Neural crest cell (in vitro differentiated cells): ENCODE results near the gene RABEP1. TPM values are rescaled to one million over a fixed set of nuclear protein-coding genes. Genes with fewer than 3 reads are reported as not detected.
A peak's percentile ranks its signal among the peaks of the same experiment; 100 is the strongest.
"Not testable (repeated sequence)": the region's sequence is repeated elsewhere in the genome, so short reads cannot be mapped to it uniquely, and the experiment has no call there.

Source experiments
- DNase-seq: peaks from one replicate; pipeline ENCODE4 v3.0.0; 2021; ENCODE audit warnings: low read depth, mixed read lengths, low spot score
- H3K27ac Mint-ChIP-seq: one replicate; pipeline ENCODE4 v1.8.0; 2021; ENCODE audit warnings: mild to moderate bottlenecking, mixed read lengths; ENCODE audit not compliant: unreplicated experiment
- H3K27me3 Mint-ChIP-seq: 2 replicates; pipeline ENCODE4 v1.8.0; 2021; ENCODE audit warnings: low read depth, mild to moderate bottlenecking, mixed read lengths
- H3K36me3 Mint-ChIP-seq: 2 replicates; pipeline ENCODE4 v1.8.0; 2021; ENCODE audit warnings: low read depth, mild to moderate bottlenecking, mixed read lengths
- H3K4me1 Mint-ChIP-seq: 2 replicates; pipeline ENCODE4 v1.8.0; 2021; ENCODE audit warnings: mixed read lengths
- H3K4me3 Mint-ChIP-seq: one replicate; pipeline ENCODE4 v1.8.0; 2021; ENCODE audit warnings: mild to moderate bottlenecking, mixed read lengths
- H3K9me3 Mint-ChIP-seq: 2 replicates; pipeline ENCODE4 v1.8.0; 2021; ENCODE audit warnings: mixed read lengths
- CTCF ChIP-seq: fragments of 200-600 bp; sonication (generic); conservative IDR thresholded peaks from 2 replicates; pipeline ENCODE4 v1.5.0; 2021; ENCODE audit warnings: antibody characterized with exemption, mild to moderate bottlenecking
- total RNA-seq: library from RNA; stranded (reverse); gene quantifications from 2 replicates; pipeline ENCODE4 v1.2.1, GENCODE V29; 2021

The RABEP1 gene
- total RNA-seq, 1 donor from 2014 or later, result 57.9 TPM

- DNase-seq, result no peak
- peaks cover 30% of the 10 kb centered on the region for H3K4me1 Mint-ChIP-seq
- H3K36me3 Mint-ChIP-seq, result peaks cover 10% of the 10 kb centered on the region
- TF ChIP-seq CTCF, result no peak
- H3K9me3 Mint-ChIP-seq, result no peaks in the 10 kb centered on the region
- no peaks in the 10 kb centered on the region for H3K27me3 Mint-ChIP-seq
- peak overlapping the region; percentile 28 for H3K4me3 Mint-ChIP-seq
- no peak overlapping the region for H3K27ac Mint-ChIP-seq
These were observed 142.8 kb downstream of the RABEP1 start for GRCh38 chr17:5424909-5425308.

GRCh38 chr17:5425826-5426225 lies 143.7 kb downstream of the RABEP1 start:
- H3K27ac Mint-ChIP-seq, result no peak overlapping the region
- no peaks in the 10 kb centered on the region for H3K9me3 Mint-ChIP-seq
- H3K36me3 Mint-ChIP-seq, result peaks cover 10% of the 10 kb centered on the region
- H3K27me3 Mint-ChIP-seq, result no peaks in the 10 kb centered on the region
- TF ChIP-seq CTCF, result no peak
- no peak overlapping the region for H3K4me3 Mint-ChIP-seq
- no peak for DNase-seq
- peaks cover 23% of the 10 kb centered on the region for H3K4me1 Mint-ChIP-seq

- Mint-ChIP-seq H3K27ac (no peak overlapping the region), H3K27me3 (no peaks in the 10 kb centered on the region), H3K36me3 (peaks cover 17% of the 10 kb centered on the region), H3K9me3 (no peaks in the 10 kb centered on the region), H3K4me3 (peak overlapping the region; percentile 33), H3K4me1 (peaks cover 8% of the 10 kb centered on the region)
- no peak for TF ChIP-seq CTCF
- DNase-seq, result no peak
These were observed 147.3 kb downstream of the RABEP1 start for GRCh38 chr17:5429191-5429887.

GRCh38 chr17:5430413-5430999 lies 148.4 kb downstream of the RABEP1 start:
- peak overlapping the region; percentile 3 for H3K4me3 Mint-ChIP-seq
- H3K36me3 Mint-ChIP-seq, result peaks cover 17% of the 10 kb centered on the region
- TF ChIP-seq CTCF, result no peak
- H3K4me1 Mint-ChIP-seq, result peaks cover 12% of the 10 kb centered on the region
- no peaks in the 10 kb centered on the region for H3K27me3 Mint-ChIP-seq
- no peaks in the 10 kb centered on the region for H3K9me3 Mint-ChIP-seq
- H3K27ac Mint-ChIP-seq, result no peak overlapping the region
- DNase-seq, result no peak

GRCh38 chr17:5431234-5431633 lies 149.2 kb downstream of the RABEP1 start:
- H3K27ac Mint-ChIP-seq, H3K9me3 Mint-ChIP-seq, DNase-seq, H3K27me3 Mint-ChIP-seq: not testable (repeated sequence)
- Mint-ChIP-seq H3K4me3 (peak overlapping the region; percentile 31), H3K36me3 (peaks cover 17% of the 10 kb centered on the region), H3K4me1 (peaks cover 16% of the 10 kb centered on the region)

GRCh38 chr17:5431949-5432556 lies 150.0 kb downstream of the RABEP1 start:
- Mint-ChIP-seq H3K27ac (no peak overlapping the region), H3K36me3 (peaks cover 17% of the 10 kb centered on the region), H3K4me1 (peaks cover 22% of the 10 kb centered on the region), H3K9me3 (no peaks in the 10 kb centered on the region), H3K4me3 (peak overlapping the region; percentile 47), H3K27me3 (no peaks in the 10 kb centered on the region)
- no peak for DNase-seq
- no peak for TF ChIP-seq CTCF
